ENCODE data around the gene SLC30A5.
"Not testable (repeated sequence)": the region's sequence is repeated elsewhere in the genome, so short reads cannot be mapped to it uniquely, and the experiment has no call there.

SLC30A5 gene

DNA sequence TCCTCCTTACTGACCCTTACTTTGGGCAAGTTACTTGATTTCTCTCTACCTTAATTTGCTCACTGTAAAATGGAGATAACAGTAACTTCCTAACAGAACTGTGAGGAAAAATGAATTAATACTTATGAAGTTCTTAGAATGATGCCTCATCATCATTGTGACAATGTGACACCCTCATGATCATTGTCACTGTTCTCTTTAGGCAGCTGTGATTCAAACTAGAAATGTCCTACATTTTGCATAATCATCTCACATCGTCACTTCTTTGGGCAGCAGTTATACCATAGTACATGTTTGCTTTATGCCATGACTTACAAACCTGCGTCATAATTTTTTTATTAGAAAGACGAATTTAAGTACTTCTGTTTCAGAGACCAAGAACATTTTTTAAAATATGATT, 9.7 kb downstream of the SLC30A5 start:
- Histone ChIP-seq H3K23ac (ENCODE audit: low read length) (no peak overlapping the region), H2BK12ac (ENCODE audit: low read length) (no peak overlapping the region), H3K9ac (ENCODE audit: low read length) (no peak overlapping the region), H3K4me3 (ENCODE audit: low read depth, low read length) (no peak overlapping the region), H3K79me1 (ENCODE audit: low read length) (no peaks in the 10 kb centered on the region), H2AK5ac (ENCODE audit: low read length) (no peak overlapping the region), H2BK120ac (ENCODE audit: insufficient read depth, low read length, poor library complexity) (no peak overlapping the region), H3K4ac (ENCODE audit: low read depth, low read length) (no peak overlapping the region), H3K79me2 (ENCODE audit: control insufficient read depth, insufficient read depth, low read length, poor library complexity) (no peaks in the 10 kb centered on the region), H4K8ac (ENCODE audit: low read depth, low read length) (no peak overlapping the region), H3K14ac (ENCODE audit: low read length) (no peak overlapping the region), H4K91ac (ENCODE audit: low read depth, low read length) (no peak overlapping the region), H3K27ac (ENCODE audit: low read depth, low read length) (no peak overlapping the region), H2AFZ (ENCODE audit: insufficient read depth, low read length, poor library complexity) (no peak overlapping the region), H3K4me2 (ENCODE audit: low read length) (no peak overlapping the region), H4K12ac (ENCODE audit: low read depth, low read length) (no peak overlapping the region), H2BK5ac (ENCODE audit: low read depth, low read length, poor library complexity) (no peak overlapping the region), H3K18ac (ENCODE audit: low read length) (no peak overlapping the region), H3K36me3 (ENCODE audit: control insufficient read depth in 1 of 2, insufficient read depth in 2 of 2, low read length in 2 of 2) (peaks cover 29 to 31% of the 10 kb centered on the region in 2 experiments), H3K27me3 (ENCODE audit: insufficient read depth, low read length) (no peaks in the 10 kb centered on the region), H3K4me1 (ENCODE audit: control insufficient read depth in 1 of 2, insufficient read depth in 2 of 2, low read length in 2 of 2) (no peaks in the 10 kb centered on the region), H3K9me3 (ENCODE audit: insufficient read depth, low read depth, low read length) (no peaks in the 10 kb centered on the region)
- DNase-seq, result no peak
- WGBS (ENCODE audit: extremely low coverage, insufficient coverage, insufficient read length), result no CpG with 5 or more reads among the region's 3 CpGs

DNA sequence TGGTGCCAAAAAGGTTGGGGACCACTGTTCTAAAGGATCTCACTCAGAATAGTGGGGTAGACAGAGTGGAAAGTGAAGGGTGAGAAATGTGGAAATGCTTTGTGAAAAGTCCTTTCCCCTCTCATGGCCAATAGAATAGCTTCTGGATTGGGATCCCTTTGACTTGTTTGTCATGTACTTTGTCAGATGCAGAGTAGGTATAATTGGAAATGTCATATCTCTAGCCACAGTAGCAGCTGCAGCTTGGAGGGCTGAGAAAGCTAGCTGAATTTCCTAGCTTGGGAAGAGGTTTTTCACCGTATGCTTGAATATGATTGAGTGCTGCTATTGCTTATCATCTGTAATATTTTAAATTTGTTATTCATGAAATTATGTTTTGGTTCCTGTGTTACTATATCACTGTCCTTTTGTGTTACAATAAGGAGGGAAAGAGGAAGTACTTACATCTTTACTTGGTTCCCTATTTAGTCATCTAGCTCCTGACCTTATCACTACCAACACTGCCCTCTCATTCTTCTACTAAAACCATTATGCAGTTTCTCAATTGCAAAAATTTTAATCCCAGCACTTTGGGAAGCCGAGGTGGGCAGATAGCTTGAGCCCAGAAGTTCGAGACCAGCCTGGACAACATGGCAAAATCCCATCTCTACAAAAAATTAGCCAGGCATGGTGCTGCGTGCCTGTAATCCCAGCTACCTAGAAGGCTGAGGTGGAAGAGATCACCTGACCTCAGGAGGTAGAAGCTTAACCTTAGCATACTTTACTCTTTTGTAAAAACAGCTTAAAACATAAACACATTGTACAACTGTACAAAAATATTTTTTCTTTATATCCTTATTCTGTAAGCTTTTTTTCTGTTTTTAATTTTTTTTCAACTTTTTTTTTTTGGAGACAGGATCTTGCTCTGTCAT, 12.4 kb downstream of the SLC30A5 start:
- Histone ChIP-seq H2AK5ac (ENCODE audit: low read length) (no peak overlapping the region), H3K9ac (ENCODE audit: low read length) (no peak overlapping the region), H3K79me2 (ENCODE audit: control insufficient read depth, insufficient read depth, low read length, poor library complexity) (no peaks in the 10 kb centered on the region), H3K23ac (ENCODE audit: low read length) (no peak overlapping the region), H4K91ac (ENCODE audit: low read depth, low read length) (no peak overlapping the region), H2BK12ac (ENCODE audit: low read length) (no peak overlapping the region), H2BK5ac (ENCODE audit: low read depth, low read length, poor library complexity) (no peak overlapping the region), H2AFZ (ENCODE audit: insufficient read depth, low read length, poor library complexity) (no peak overlapping the region), H3K4me3 (ENCODE audit: low read depth, low read length) (no peak overlapping the region), H3K27me3 (ENCODE audit: insufficient read depth, low read length) (no peaks in the 10 kb centered on the region), H3K79me1 (ENCODE audit: low read length) (no peaks in the 10 kb centered on the region), H2BK120ac (ENCODE audit: insufficient read depth, low read length, poor library complexity) (no peak overlapping the region), H3K4ac (ENCODE audit: low read depth, low read length) (no peak overlapping the region), H3K4me1 (ENCODE audit: control insufficient read depth in 1 of 2, insufficient read depth in 2 of 2, low read length in 2 of 2) (no peaks in the 10 kb centered on the region), H4K8ac (ENCODE audit: low read depth, low read length) (no peak overlapping the region), H3K36me3 (ENCODE audit: control insufficient read depth in 1 of 2, insufficient read depth in 2 of 2, low read length in 2 of 2) (peaks cover 29 to 30% of the 10 kb centered on the region in 2 experiments), H3K4me2 (ENCODE audit: low read length) (no peak overlapping the region), H3K9me3 (ENCODE audit: insufficient read depth, low read depth, low read length) (peaks cover 2% of the 10 kb centered on the region), H3K14ac (ENCODE audit: low read length) (no peak overlapping the region), H3K27ac (ENCODE audit: low read depth, low read length) (no peak overlapping the region), H4K12ac (ENCODE audit: low read depth, low read length) (no peak overlapping the region), H3K18ac (ENCODE audit: low read length) (no peak overlapping the region)
- no CpG with 5 or more reads among the region's 4 CpGs for WGBS (ENCODE audit: extremely low coverage, insufficient coverage, insufficient read length)
- no peak for DNase-seq

DNA sequence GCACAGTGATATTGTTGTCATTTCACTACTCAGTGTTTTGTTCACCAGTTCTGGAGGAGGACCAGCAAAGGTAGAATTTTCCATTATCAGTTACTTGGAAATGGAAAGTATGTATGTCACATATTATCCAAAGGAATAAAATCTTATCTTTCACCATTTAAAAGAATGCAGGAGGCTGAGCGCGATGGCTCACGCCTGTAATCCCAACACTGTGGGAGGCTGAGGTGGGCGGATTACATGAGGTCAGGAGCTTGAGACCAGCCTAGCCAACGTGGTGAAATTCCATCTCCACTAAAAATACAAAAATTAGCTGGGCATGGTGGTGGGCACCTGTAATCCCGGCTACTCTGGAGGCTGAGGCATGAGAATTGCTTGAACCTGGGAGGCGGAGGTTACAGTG, 14.6 kb downstream of the SLC30A5 start:
- H2AK5ac ChIP-seq (ENCODE audit: low read length); H4K8ac ChIP-seq (ENCODE audit: low read depth, low read length); H3K9ac ChIP-seq (ENCODE audit: low read length); H3K4me3 ChIP-seq (ENCODE audit: low read depth, low read length); H3K4ac ChIP-seq (ENCODE audit: low read depth, low read length); H2AFZ ChIP-seq (ENCODE audit: insufficient read depth, low read length, poor library complexity); H2BK12ac ChIP-seq (ENCODE audit: low read length); H2BK5ac ChIP-seq (ENCODE audit: low read depth, low read length, poor library complexity); H3K4me1 ChIP-seq (ENCODE audit: control insufficient read depth in 1 of 2, insufficient read depth in 2 of 2, low read length in 2 of 2); H3K18ac ChIP-seq (ENCODE audit: low read length); H3K4me2 ChIP-seq (ENCODE audit: low read length); H4K91ac ChIP-seq (ENCODE audit: low read depth, low read length); H3K27ac ChIP-seq (ENCODE audit: low read depth, low read length); H4K12ac ChIP-seq (ENCODE audit: low read depth, low read length); H3K27me3 ChIP-seq (ENCODE audit: insufficient read depth, low read length); H2BK120ac ChIP-seq (ENCODE audit: insufficient read depth, low read length, poor library complexity); H3K23ac ChIP-seq (ENCODE audit: low read length); H3K79me1 ChIP-seq (ENCODE audit: low read length); H3K14ac ChIP-seq (ENCODE audit: low read length); H3K9me3 ChIP-seq (ENCODE audit: insufficient read depth, low read depth, low read length); H3K79me2 ChIP-seq (ENCODE audit: control insufficient read depth, insufficient read depth, low read length, poor library complexity): not testable (repeated sequence)
- DNase-seq, result peak; percentile 60 to 69
- no CpG with 5 or more reads among the region's 7 CpGs for WGBS (ENCODE audit: extremely low coverage, insufficient coverage, insufficient read length)
- peaks cover 24 to 29% of the 10 kb centered on the region in 2 experiments for H3K36me3 ChIP-seq (ENCODE audit: control insufficient read depth in 1 of 2, insufficient read depth in 2 of 2, low read length in 2 of 2)

DNA sequence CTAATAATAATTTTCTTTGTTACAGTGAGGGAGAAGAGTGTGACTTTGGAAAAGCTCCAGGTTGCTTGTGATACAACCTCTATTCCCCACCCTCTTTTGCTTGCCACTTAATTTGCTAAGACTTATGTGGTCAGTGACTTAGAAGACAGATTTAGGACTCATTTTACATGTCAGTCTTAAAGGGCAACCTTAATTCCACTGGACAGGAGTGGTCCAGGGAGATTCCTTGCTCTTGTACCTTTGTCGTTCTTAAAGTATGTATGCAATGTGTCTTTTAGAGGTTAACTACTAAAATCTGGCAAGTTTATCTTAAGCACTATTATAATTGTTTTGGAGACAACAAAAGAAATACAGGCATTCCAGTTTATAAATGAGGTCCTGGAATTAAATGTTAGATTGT, 20.0 kb downstream of the SLC30A5 start:
- Histone ChIP-seq H2BK12ac (ENCODE audit: low read length) (no peak overlapping the region), H2AFZ (ENCODE audit: insufficient read depth, low read length, poor library complexity) (no peak overlapping the region), H3K14ac (ENCODE audit: low read length) (no peak overlapping the region), H3K27ac (ENCODE audit: low read depth, low read length) (no peak overlapping the region), H3K18ac (ENCODE audit: low read length) (no peak overlapping the region), H3K9me3 (ENCODE audit: insufficient read depth, low read depth, low read length) (peaks cover 2% of the 10 kb centered on the region), H4K12ac (ENCODE audit: low read depth, low read length) (no peak overlapping the region), H2BK5ac (ENCODE audit: low read depth, low read length, poor library complexity) (no peak overlapping the region), H3K79me1 (ENCODE audit: low read length) (no peaks in the 10 kb centered on the region), H4K8ac (ENCODE audit: low read depth, low read length) (no peak overlapping the region), H3K4me1 (ENCODE audit: control insufficient read depth in 1 of 2, insufficient read depth in 2 of 2, low read length in 2 of 2) (no peaks in the 10 kb centered on the region), H3K4me3 (ENCODE audit: low read depth, low read length) (no peak overlapping the region), H3K4ac (ENCODE audit: low read depth, low read length) (no peak overlapping the region), H3K9ac (ENCODE audit: low read length) (no peak overlapping the region), H4K91ac (ENCODE audit: low read depth, low read length) (no peak overlapping the region), H3K27me3 (ENCODE audit: insufficient read depth, low read length) (no peaks in the 10 kb centered on the region), H3K4me2 (ENCODE audit: low read length) (no peak overlapping the region), H3K79me2 (ENCODE audit: control insufficient read depth, insufficient read depth, low read length, poor library complexity) (no peaks in the 10 kb centered on the region), H3K36me3 (ENCODE audit: control insufficient read depth in 1 of 2, insufficient read depth in 2 of 2, low read length in 2 of 2) (peaks cover 11% of the 10 kb centered on the region in 2 experiments), H2BK120ac (ENCODE audit: insufficient read depth, low read length, poor library complexity) (no peak overlapping the region), H3K23ac (ENCODE audit: low read length) (no peak overlapping the region), H2AK5ac (ENCODE audit: low read length) (no peak overlapping the region)
- no CpG with 5 or more reads among the region's 1 CpG for WGBS (ENCODE audit: extremely low coverage, insufficient coverage, insufficient read length)
- no peak for DNase-seq
